Cardiac fibroblast (primary cell): ENCODE results near the gene TEKT3.

Experiments used
- DNase-seq, 2 donors: peaks; one replicate each; pipeline versions ENCODE4 v3.0.0 to v3.0.0-alpha.2; 2010; ENCODE audit warnings: low read depth in 2 of 2
- H3K4me3 ChIP-seq, 2 donors: replicated peaks in 1 of 2; 1 replicate in 1 of 2; 2 replicates in 1 of 2; pipeline ENCODE4 v1.5.1; 2011; ENCODE audit warnings: low read depth in 2 of 2, low read length in 2 of 2, mild to moderate bottlenecking in 2 of 2, moderate library complexity in 1 of 2
- TF ChIP-seq, protein P1 (sequence below): IDR thresholded peaks from one replicate; pipeline ENCODE4 v1.5.1; 2011; ENCODE audit warnings: low read depth, mild to moderate bottlenecking, low read length, inconsistent platforms

Gene TEKT3

DNA sequence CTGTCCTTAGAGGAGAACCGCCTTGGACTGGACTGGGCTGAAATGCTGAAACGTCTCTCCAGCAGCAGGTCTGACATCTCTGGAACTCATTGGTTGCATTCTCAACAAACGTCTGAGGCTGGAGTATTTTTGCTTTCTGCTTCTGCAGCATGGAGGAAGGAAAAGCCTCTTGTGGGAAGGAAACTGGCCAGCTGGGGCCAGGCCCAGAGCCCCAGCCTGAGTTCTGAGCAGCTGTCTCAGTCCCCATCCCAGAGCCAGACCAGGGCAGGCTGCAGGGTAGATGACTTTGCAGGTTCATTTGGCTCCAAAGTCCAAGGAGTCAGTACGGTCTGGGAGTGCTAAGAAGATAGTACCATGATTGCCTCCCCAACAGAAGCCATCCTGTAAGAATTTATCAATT is 18.3 kb downstream of the TEKT3 start:
- DNase-seq = no peak
- TF ChIP-seq, protein P1, sequence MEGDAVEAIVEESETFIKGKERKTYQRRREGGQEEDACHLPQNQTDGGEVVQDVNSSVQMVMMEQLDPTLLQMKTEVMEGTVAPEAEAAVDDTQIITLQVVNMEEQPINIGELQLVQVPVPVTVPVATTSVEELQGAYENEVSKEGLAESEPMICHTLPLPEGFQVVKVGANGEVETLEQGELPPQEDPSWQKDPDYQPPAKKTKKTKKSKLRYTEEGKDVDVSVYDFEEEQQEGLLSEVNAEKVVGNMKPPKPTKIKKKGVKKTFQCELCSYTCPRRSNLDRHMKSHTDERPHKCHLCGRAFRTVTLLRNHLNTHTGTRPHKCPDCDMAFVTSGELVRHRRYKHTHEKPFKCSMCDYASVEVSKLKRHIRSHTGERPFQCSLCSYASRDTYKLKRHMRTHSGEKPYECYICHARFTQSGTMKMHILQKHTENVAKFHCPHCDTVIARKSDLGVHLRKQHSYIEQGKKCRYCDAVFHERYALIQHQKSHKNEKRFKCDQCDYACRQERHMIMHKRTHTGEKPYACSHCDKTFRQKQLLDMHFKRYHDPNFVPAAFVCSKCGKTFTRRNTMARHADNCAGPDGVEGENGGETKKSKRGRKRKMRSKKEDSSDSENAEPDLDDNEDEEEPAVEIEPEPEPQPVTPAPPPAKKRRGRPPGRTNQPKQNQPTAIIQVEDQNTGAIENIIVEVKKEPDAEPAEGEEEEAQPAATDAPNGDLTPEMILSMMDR = no peak
- no peak overlapping the region for H3K4me3 ChIP-seq

DNA sequence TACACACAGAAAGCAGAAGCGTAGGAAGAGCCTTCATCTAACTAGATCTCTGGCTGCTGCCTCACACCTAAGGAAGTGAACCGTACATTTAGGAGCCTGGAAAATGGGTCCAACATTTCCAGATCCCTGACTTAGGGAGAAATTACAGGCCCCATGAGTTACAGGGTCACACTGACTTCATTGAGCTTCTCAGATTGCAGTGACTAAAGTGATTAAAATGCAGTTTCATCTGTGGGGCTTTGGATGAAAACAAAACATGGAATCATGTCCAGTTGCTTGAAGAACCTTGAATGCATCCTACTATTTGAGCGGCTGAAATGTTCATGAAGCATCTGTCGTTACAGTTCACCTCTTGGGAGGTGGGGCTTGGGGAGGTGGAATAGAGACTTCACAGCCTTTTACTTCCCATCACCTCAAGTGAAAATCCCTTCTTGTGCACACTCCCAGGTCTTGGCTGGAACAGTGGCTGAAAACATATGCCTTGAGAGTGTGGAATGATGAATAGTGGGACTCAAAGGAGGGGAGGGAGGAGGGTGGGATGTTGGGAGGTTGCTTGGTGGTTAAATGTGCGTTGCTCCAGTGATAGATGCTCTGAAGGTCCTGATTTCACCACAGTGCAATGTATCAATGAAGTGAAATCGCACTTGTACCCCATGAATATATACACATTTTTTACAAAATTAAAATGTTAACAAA is 19.7 kb downstream of the TEKT3 start:
- TF ChIP-seq, protein P1 = no peak
- H3K4me3 ChIP-seq = no peak overlapping the region
- DNase-seq = peak; percentile 15 to 36

DNA sequence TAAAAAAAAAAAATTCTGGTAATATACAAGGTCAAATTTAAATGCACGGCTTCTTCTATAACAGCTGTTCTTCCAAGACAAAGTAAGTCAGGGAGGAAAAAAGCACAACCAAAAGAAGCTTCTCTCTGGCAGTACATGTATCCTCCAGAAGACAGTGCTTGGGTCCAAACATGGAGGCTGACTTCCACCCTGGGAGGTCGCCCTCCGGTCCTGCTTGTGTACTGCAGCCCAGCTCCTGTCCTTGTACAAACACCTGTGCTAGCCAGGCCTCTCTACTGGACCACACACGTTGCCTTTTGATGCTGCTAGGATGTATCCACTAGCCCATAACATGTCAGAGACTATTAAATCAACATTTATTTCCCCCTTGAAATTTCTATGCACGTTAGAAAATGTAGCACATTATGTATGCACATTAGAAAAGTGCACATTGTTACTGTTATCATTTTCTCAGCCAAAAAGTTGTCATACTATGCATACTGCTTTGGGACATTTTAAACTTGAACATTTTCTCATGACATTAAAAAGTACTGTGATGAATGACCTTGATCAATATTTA is 21.9 kb downstream of the TEKT3 start:
- H3K4me3 ChIP-seq = no peak overlapping the region
- DNase-seq = no peak
- TF ChIP-seq, protein P1 = no peak

DNA sequence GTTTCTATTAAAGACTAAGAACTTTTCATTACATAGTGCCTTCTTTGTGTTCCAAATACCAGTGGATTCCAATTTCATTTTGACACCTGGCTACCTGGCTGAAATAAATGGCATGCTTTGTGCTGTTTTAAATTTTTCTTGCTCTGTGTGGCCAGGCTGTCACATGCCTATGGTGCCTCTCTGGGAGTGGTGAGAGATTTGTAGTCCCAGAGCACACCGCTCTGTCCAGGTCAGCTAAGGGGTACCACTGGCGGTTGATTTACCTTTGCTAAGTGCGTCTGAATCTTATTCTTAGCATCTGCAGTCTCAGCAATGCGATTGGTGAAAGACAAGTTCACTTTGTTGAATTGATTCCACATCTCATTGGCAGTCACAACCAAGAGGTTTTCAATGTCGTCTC is 29.4 kb downstream of the TEKT3 start:
- TF ChIP-seq, protein P1 = no peak
- no peak overlapping the region for H3K4me3 ChIP-seq
- DNase-seq = no peak

DNA sequence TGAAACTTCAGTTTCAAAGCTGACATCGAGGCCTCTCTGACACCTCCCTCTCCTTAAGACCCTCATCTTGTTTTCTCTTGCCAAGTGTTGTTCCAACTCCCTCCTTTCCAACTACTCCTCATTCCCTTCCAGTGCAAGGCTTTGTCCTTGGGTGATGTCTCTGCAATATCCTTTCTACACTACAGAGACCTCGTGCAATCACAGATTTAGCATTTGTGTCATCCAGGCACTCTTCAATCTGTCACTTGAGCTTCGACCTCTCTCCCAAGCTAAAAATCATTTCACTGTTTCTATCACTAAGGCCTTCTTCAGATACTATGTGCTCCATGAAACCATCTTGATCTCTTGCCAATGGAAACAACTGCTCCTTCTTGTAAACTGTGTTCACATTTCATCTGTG is 31.6 kb downstream of the TEKT3 start:
- TF ChIP-seq, protein P1 = no peak

DNA sequence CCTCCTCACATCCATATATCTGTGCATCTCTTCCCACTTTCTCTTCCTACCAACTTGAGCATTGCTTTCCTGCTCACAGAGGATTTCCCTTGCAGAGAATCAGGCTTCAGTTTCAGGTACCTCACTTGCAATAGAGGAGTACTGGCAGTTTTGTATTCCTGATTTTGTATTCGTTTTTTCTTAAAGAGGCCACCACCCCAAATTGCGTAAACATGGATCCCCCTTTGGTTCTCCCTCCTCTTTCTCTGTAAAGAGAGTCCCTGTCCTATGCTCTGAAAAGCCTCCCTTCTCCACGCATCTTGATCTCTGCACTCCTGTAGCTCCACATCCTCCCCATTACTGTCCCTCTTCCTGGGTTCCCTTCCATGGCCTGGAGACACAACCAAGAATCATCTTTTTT is 32.2 kb downstream of the TEKT3 start:
- H3K4me3 ChIP-seq = no peak overlapping the region
- no peak for DNase-seq
- TF ChIP-seq, protein P1 = no peak

More for the DNA sequence above, 31.6 kb downstream of the TEKT3 start:
- H3K4me3 ChIP-seq = no peak overlapping the region
- no peak for DNase-seq
